Mesodermal cell (in vitro differentiated cells): ENCODE results near the gene SKA2.
"Not testable (repeated sequence)": the region's sequence is repeated elsewhere in the genome, so short reads cannot be mapped to it uniquely, and the experiment has no call there.

Experiments
- H3K27ac ChIP-seq: 2 replicates; pipeline ENCODE4 v1.7.0; 2013; ENCODE audit warnings: mild to moderate bottlenecking, low read depth, low read length, moderate library complexity; ENCODE audit not compliant: severe bottlenecking
- H3K36me3 ChIP-seq: 2 replicates; pipeline ENCODE4 v1.7.1; 2013; ENCODE audit warnings: mild to moderate bottlenecking, low read length, moderate library complexity; ENCODE audit not compliant: control insufficient read depth, insufficient read depth
- H3K4me1 ChIP-seq: one replicate; pipeline ENCODE4 v1.7.1; 2013; ENCODE audit warnings: mild to moderate bottlenecking, low read length; ENCODE audit not compliant: insufficient read depth, control insufficient read depth, poor library complexity, severe bottlenecking
- H3K4me3 ChIP-seq: 2 replicates; pipeline ENCODE4 v1.7.0; 2013; ENCODE audit warnings: low read length, control low read depth, mild to moderate bottlenecking; ENCODE audit not compliant: insufficient read depth, poor library complexity, severe bottlenecking; ENCODE audit errors: extremely low read depth
- H3K9me3 ChIP-seq: 2 replicates; pipeline ENCODE4 v1.7.1; 2013; ENCODE audit warnings: mild to moderate bottlenecking, low read length, moderate library complexity; ENCODE audit not compliant: control insufficient read depth
- WGBS, 2 experiments: methylation state at CpG; one replicate each; pipeline ENCODE4 v1.1.5; 2013; ENCODE audit warnings: missing lambda C conversion rate in 2 of 2; ENCODE audit not compliant: insufficient coverage in 2 of 2; 5-methylcytosine and 5-hydroxymethylcytosine counted together

Gene SKA2

DNA sequence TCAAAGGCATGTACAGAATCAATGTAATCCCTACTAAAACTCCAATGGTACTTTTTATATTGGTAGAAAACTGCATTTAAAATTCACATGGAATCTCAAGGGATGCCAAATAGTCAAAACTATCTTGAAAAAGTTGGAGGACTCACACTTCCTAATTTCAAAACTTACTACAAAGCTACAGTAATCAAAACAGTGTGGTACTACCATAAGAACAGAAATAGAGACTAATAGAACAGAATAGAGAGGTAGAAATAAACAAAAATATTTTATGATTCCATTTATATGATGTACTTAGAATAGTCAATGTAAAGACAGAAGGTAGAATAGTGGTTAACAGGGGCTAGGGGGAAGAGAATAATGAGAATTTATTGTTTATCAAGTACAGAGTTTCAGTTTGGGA lies 57.1 kb downstream of the SKA2 start:
- Histone ChIP-seq H3K27ac (no peak overlapping the region), H3K4me3 (no peak overlapping the region), H3K36me3 (peaks cover 26% of the 10 kb centered on the region), H3K9me3 (no peaks in the 10 kb centered on the region), H3K4me1 (peaks cover 9% of the 10 kb centered on the region)

DNA sequence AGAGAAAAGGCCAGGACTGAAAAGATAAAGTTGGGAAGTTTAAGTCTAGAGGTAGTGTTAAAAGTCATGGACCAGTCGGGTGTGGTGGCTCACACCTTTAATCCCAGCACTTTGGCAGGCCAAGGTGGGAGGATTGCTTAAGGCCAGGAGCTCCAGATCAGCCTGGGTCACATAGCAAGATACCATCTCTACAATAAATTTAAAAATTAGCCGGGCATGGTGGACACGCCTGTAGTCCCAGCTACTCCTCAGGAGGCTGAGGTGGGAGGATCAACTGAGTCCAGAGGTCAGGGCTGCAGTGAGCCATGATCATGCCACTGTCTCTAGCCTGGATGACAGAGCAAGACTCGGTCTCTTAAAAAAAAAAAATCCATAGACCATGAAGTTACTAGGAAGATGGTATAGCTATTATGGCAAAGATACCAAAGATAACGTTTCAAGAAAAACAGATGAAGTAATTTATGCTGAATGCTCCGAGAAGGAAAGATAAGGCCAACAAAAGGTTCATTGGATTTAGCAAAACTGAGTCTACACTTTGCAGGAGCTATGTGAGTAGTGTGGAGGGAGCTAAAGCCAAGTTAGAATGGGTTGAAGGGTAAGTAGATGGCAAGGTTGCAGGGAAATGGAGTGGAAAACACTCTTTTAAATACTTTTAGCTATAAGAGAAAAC lies 60.0 kb downstream of the SKA2 start:
- Histone ChIP-seq H3K4me1 (peaks cover 9% of the 10 kb centered on the region), H3K36me3 (peaks cover 10% of the 10 kb centered on the region), H3K4me3 (no peak overlapping the region), H3K27ac (no peak overlapping the region), H3K9me3 (no peaks in the 10 kb centered on the region)
- 89% methylated on average over 3 to 4 of the region's 6 CpGs for WGBS, 2 experiments

- Histone ChIP-seq H3K4me1 (peaks cover 9% of the 10 kb centered on the region), H3K27ac (peak overlapping the region; percentile 29), H3K9me3 (no peaks in the 10 kb centered on the region), H3K36me3 (peaks cover 16% of the 10 kb centered on the region), H3K4me3 (no peak overlapping the region)
- 88 to 90% methylated on average over 3 to 4 of the region's 8 CpGs for WGBS, 2 experiments
These were observed 61.2 kb downstream of the SKA2 start for GRCh38 chr17:59093702-59094231.

GRCh38 chr17:59093145-59093701 lies 61.8 kb downstream of the SKA2 start:
- 82 to 100% methylated on average over 2 of the region's 4 CpGs for WGBS, 2 experiments
- Histone ChIP-seq H3K4me3 (no peak overlapping the region), H3K4me1 (peaks cover 9% of the 10 kb centered on the region), H3K9me3 (no peaks in the 10 kb centered on the region), H3K27ac (peak overlapping the region; percentile 29), H3K36me3 (peaks cover 17% of the 10 kb centered on the region)

GRCh38 chr17:59090593-59090992 lies 64.4 kb downstream of the SKA2 start:
- not testable (repeated sequence) for H3K9me3 ChIP-seq, H3K4me1 ChIP-seq, H3K4me3 ChIP-seq, H3K27ac ChIP-seq
- H3K36me3 ChIP-seq, result peaks cover 20% of the 10 kb centered on the region
- 98 to 100% methylated on average over 7 to 10 of the region's 12 CpGs for WGBS, 2 experiments

- Histone ChIP-seq H3K4me3 (no peak overlapping the region), H3K36me3 (peaks cover 36% of the 10 kb centered on the region), H3K4me1 (no peaks in the 10 kb centered on the region), H3K27ac (no peak overlapping the region), H3K9me3 (no peaks in the 10 kb centered on the region)
- no CpG with 5 or more reads among the region's 4 CpGs for WGBS, 2 experiments
These were observed 70.8 kb downstream of the SKA2 start for GRCh38 chr17:59084154-59084553.

DNA sequence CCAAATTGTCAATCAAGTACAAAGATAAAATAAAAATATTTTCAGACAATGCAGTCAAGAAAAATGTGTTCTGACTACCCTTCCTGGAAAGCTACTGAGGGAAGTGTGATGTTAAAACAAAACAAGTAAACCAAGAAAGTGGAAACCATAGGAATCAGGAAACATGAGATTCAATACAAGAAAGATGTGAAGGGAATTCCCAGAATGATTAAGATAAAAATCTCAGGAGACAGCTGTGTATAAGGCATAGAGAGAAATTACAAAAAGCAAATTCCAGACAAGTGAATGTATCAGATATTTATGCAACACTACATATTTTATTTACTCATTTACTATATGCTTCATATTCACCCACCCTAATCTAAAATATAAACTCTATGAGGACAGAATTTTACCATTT lies 80.5 kb downstream of the SKA2 start:
- Histone ChIP-seq H3K4me1 (no peaks in the 10 kb centered on the region), H3K36me3 (peaks cover 42% of the 10 kb centered on the region), H3K4me3 (no peak overlapping the region), H3K27ac (no peak overlapping the region), H3K9me3 (no peaks in the 10 kb centered on the region)

GRCh38 chr17:59073972-59074371 lies 81.0 kb downstream of the SKA2 start:
- no peak overlapping the region for H3K27ac ChIP-seq
- H3K4me3 ChIP-seq, result no peak overlapping the region
- peaks cover 39% of the 10 kb centered on the region for H3K36me3 ChIP-seq
- no peaks in the 10 kb centered on the region for H3K4me1 ChIP-seq
- no peaks in the 10 kb centered on the region for H3K9me3 ChIP-seq
- 100% methylated on average over 1 of the region's 1 CpG; no CpG with 5 or more reads in 1 of the 2 experiments for WGBS, 2 experiments

- H3K36me3 ChIP-seq, result peaks cover 37% of the 10 kb centered on the region
These were observed 85.1 kb downstream of the SKA2 start for GRCh38 chr17:59069856-59070255.

DNA sequence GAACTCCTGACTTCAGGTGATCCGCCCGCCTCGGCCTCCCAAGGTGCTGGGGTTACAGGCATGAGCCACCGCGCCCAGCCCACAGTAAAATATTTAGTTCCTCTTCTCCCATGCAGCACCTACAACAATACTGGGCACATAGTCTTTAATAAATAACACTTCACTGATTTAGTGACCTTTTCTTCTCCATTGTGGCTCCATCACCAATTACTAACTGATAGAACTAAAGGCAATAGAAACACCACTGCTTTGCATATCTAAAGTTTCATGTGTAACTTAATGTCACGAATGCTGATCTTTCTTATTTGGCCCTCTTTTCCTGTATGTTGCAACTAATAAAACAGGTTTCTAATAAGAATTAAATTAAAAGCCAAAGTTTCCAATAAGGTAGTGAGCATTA lies 87.2 kb downstream of the SKA2 start:
- Histone ChIP-seq H3K4me1 (no peaks in the 10 kb centered on the region), H3K9me3 (no peaks in the 10 kb centered on the region), H3K27ac (no peak overlapping the region), H3K4me3 (no peak overlapping the region), H3K36me3 (peaks cover 42% of the 10 kb centered on the region)
- WGBS, 2 experiments, result 100% methylated on average over 1 to 5 of the region's 6 CpGs

More at GRCh38 chr17:59069856-59070255, 85.1 kb downstream of the SKA2 start:
- Histone ChIP-seq H3K27ac (no peak overlapping the region), H3K9me3 (no peaks in the 10 kb centered on the region), H3K4me3 (no peak overlapping the region), H3K4me1 (no peaks in the 10 kb centered on the region)
- WGBS, 2 experiments, result no CpG with 5 or more reads among the region's 1 CpG

- WGBS, 2 experiments, result no CpG with 5 or more reads among the region's 2 CpGs
- H3K4me3 ChIP-seq, result no peak overlapping the region
- no peaks in the 10 kb centered on the region for H3K4me1 ChIP-seq
- H3K9me3 ChIP-seq, result no peaks in the 10 kb centered on the region
- H3K36me3 ChIP-seq, result peaks cover 44% of the 10 kb centered on the region
- H3K27ac ChIP-seq, result no peak overlapping the region
These were observed 87.6 kb downstream of the SKA2 start for GRCh38 chr17:59067340-59067739.
